H1 (cell line): ENCODE data around the gene NLRP6. TPM values are rescaled to one million over a fixed set of nuclear protein-coding genes. Genes with fewer than 3 reads are reported as not detected.

Experiments
- CTCF ChIA-PET: fragments of 300-600 bp; sonication (Branson Sonifier 250); formaldehyde crosslinking; loops from one replicate; lab custom pipeline; 2021; ENCODE audit not compliant: partially characterized antibody; lab: Charles Lee
- POLR2A ChIA-PET: fragments of 300-600 bp; sonication (Branson Sonifier 250); formaldehyde crosslinking; loops from one replicate; lab custom pipeline; 2021; ENCODE audit warnings: inconsistent platforms; ENCODE audit not compliant: partially characterized antibody; lab: Charles Lee
- DNase-seq, 2 experiments: peaks; one replicate each; pipeline versions ENCODE4 v3.0.0 to v3.0.0-alpha.2; 2010 to 2022; ENCODE audit warnings: low spot score in 2 of 2, low read depth in 1 of 2, mixed read lengths in 1 of 2
- FAIRE-seq: peaks from 2 replicates; lab custom pipeline; 2011; peaks lifted over from hg19 to GRCh38; lab: Jason Lieb, UNC
- H2AFZ ChIP-seq: 2 replicates; pipeline ENCODE4 v1.8.1; 2012; ENCODE audit warnings: low read length, inconsistent platforms
- H2AK5ac ChIP-seq: 2 replicates; pipeline ENCODE4 v1.6.1; 2013; ENCODE audit warnings: low read depth, low read length
- H2BK120ac ChIP-seq: replicated peaks from 2 replicates; pipeline ENCODE3; 2013; ENCODE audit warnings: low read depth, low read length, inconsistent platforms
- H2BK12ac ChIP-seq: 2 replicates; pipeline ENCODE4 v1.6.1; 2013; ENCODE audit warnings: low read depth, low read length
- H2BK15ac ChIP-seq: 2 replicates; pipeline ENCODE4 v1.6.1; 2013; ENCODE audit warnings: low read length
- H2BK20ac ChIP-seq: 2 replicates; pipeline ENCODE4 v1.6.1; 2013; ENCODE audit warnings: low read length
- H2BK5ac ChIP-seq: 2 replicates; pipeline ENCODE4 v1.6.1; 2013; ENCODE audit warnings: low read depth, low read length
- H3K14ac ChIP-seq: 2 replicates; pipeline ENCODE4 v1.6.1; 2013; ENCODE audit warnings: inconsistent platforms; ENCODE audit not compliant: insufficient read length
- H3K18ac ChIP-seq: 2 replicates; pipeline ENCODE4 v1.6.1; 2013; ENCODE audit warnings: low read length; ENCODE audit errors: extremely low read depth
- H3K23ac ChIP-seq: 2 replicates; pipeline ENCODE4 v1.6.1; 2013; ENCODE audit warnings: inconsistent platforms; ENCODE audit not compliant: insufficient read length
- H3K23me2 ChIP-seq: 2 replicates; pipeline ENCODE4 v1.6.1; 2013; ENCODE audit warnings: low read depth, low read length
- H3K27ac ChIP-seq: 2 replicates; pipeline ENCODE4 v1.6.1; 2011; ENCODE audit warnings: low read depth, low read length, inconsistent platforms
- H3K27me3 ChIP-seq, 4 experiments: replicated peaks in 1 of 4; 1 replicate in 1 of 4; 2 replicates in 3 of 4; pipeline versions ENCODE4 v1.6.1 to v1.8.1; 2011 to 2013; ENCODE audit warnings: low read length in 3 of 4, mild to moderate bottlenecking in 3 of 4, inconsistent platforms in 2 of 4, mixed read lengths in 2 of 4, moderate library complexity in 1 of 4; ENCODE audit not compliant: control insufficient read depth in 3 of 4, insufficient read depth in 3 of 4; ENCODE audit errors: extremely low read depth in 1 of 4
- H3K36me3 ChIP-seq, 4 experiments: 2 replicates each; pipeline versions ENCODE4 v1.6.1 to v1.8.1; 2011 to 2013; ENCODE audit warnings: mild to moderate bottlenecking in 4 of 4, low read length in 3 of 4, moderate library complexity in 2 of 4, control low read depth in 1 of 4, inconsistent platforms in 1 of 4; ENCODE audit not compliant: insufficient read depth in 4 of 4, control insufficient read depth in 2 of 4
- H3K4ac ChIP-seq: replicated peaks from 2 replicates; pipeline ENCODE3; 2013; ENCODE audit warnings: low read length, low read depth, mixed read lengths, inconsistent platforms; ENCODE audit not compliant: insufficient read length
- H3K4me1 ChIP-seq, 4 experiments: replicated peaks in 1 of 4; 1 replicate in 1 of 4; 2 replicates in 3 of 4; pipeline versions ENCODE4 v1.6.1 to v1.8.1; 2011 to 2013; ENCODE audit warnings: low read length in 3 of 4, inconsistent platforms in 2 of 4, mixed read lengths in 1 of 4; ENCODE audit not compliant: insufficient read depth in 4 of 4, control insufficient read depth in 3 of 4
- H3K4me2 ChIP-seq, 2 experiments: 2 replicates each; pipeline versions ENCODE4 v1.6.1 to v1.8.1; 2011 to 2013; ENCODE audit warnings: low read depth in 2 of 2, low read length in 2 of 2, control low read depth in 1 of 2, inconsistent platforms in 1 of 2, mild to moderate bottlenecking in 1 of 2; ENCODE audit not compliant: insufficient read depth in 1 of 2
- H3K4me3 ChIP-seq, 4 experiments: fragments of 200-600, 300-600 bp in 1 of 4; sonication (generic), shearing (Covaris generic), sonication (Bioruptor Twin) in 1 of 4; 2 replicates each; pipeline versions ENCODE4 v1.5.1 to v1.8.1; 2011 to 2016; ENCODE audit warnings: low read length in 4 of 4, low read depth in 3 of 4, control low read depth in 2 of 4, inconsistent platforms in 2 of 4, mild to moderate bottlenecking in 2 of 4, mixed read lengths in 1 of 4, moderate library complexity in 1 of 4; ENCODE audit not compliant: insufficient read depth in 2 of 4; ENCODE audit errors: extremely low read depth in 1 of 4
- H3K56ac ChIP-seq: replicated peaks from 2 replicates; pipeline ENCODE3; 2013; ENCODE audit warnings: low read depth, mild to moderate bottlenecking, mixed read lengths, low read length, inconsistent platforms; ENCODE audit not compliant: insufficient read length
- H3K79me1 ChIP-seq: 2 replicates; pipeline ENCODE4 v1.6.1; 2013; ENCODE audit warnings: low read depth, low read length, control low read depth
- H3K79me2 ChIP-seq, 2 experiments: 2 replicates each; pipeline versions ENCODE4 v1.6.1 to v1.8.1; 2012 to 2013; ENCODE audit warnings: low read length in 2 of 2, mild to moderate bottlenecking in 2 of 2, inconsistent platforms in 1 of 2; ENCODE audit not compliant: insufficient read depth in 2 of 2, control insufficient read depth in 1 of 2
- H3K9ac ChIP-seq, 4 experiments: replicated peaks in 1 of 4; 1 replicate in 1 of 4; 2 replicates in 3 of 4; pipeline versions ENCODE4 v1.6.1 to v1.8.1; 2011 to 2013; ENCODE audit warnings: low read depth in 3 of 4, low read length in 3 of 4, control low read depth in 2 of 4, mild to moderate bottlenecking in 2 of 4, moderate library complexity in 2 of 4, inconsistent platforms in 1 of 4; ENCODE audit errors: extremely low read depth in 1 of 4
- H3K9me3 ChIP-seq, 2 experiments: 2 replicates each; pipeline versions ENCODE4 v1.6.1 to v1.8.1; 2012 to 2013; ENCODE audit warnings: mild to moderate bottlenecking in 2 of 2, moderate library complexity in 2 of 2, control low read depth in 1 of 2, inconsistent platforms in 1 of 2, low read depth in 1 of 2, low read length in 1 of 2, mixed read lengths in 1 of 2; ENCODE audit not compliant: insufficient read depth in 2 of 2
- H4K20me1 ChIP-seq, 2 experiments: replicated peaks in 1 of 2; 2 replicates each; pipeline versions ENCODE3 to v1.8.1; 2011 to 2013; ENCODE audit warnings: inconsistent platforms in 2 of 2, low read length in 2 of 2, mild to moderate bottlenecking in 1 of 2; ENCODE audit not compliant: insufficient read depth in 2 of 2, control insufficient read depth in 1 of 2
- H4K5ac ChIP-seq: 2 replicates; pipeline ENCODE4 v1.6.1; 2013; ENCODE audit warnings: low read length, low read depth, mixed read lengths, inconsistent platforms; ENCODE audit not compliant: insufficient read length
- H4K8ac ChIP-seq: 2 replicates; pipeline ENCODE4 v1.8.0; 2013; ENCODE audit warnings: mild to moderate bottlenecking, moderate library complexity, low read length, inconsistent platforms; ENCODE audit not compliant: insufficient read depth; ENCODE audit errors: extremely low read depth
- H4K91ac ChIP-seq: replicated peaks from 2 replicates; pipeline ENCODE3; 2013; ENCODE audit warnings: low read length, mixed read lengths, inconsistent platforms; ENCODE audit not compliant: insufficient read length
- RBBP5 ChIP-seq: IDR thresholded peaks from 2 replicates; pipeline ENCODE4 v1.7.1; 2012; ENCODE audit warnings: low read depth, mild to moderate bottlenecking, inconsistent platforms, low read length, moderate library complexity, borderline replicate concordance
- TCF12 ChIP-seq: IDR thresholded peaks from 2 replicates; pipeline ENCODE4 v1.6.1; 2011; ENCODE audit warnings: low read depth, mild to moderate bottlenecking, low read length
- WGBS, 2 experiments: shearing (Covaris generic) in 1 of 2; methylation state at CpG; one replicate each; pipeline versions ENCODE4 v1.1.6 to v1.1.7; 2013 to 2015; ENCODE audit warnings: low lambda C conversion rate in 2 of 2, mixed read lengths in 2 of 2, inconsistent platforms in 1 of 2, low coverage in 1 of 2, missing lambda C conversion rate in 1 of 2; ENCODE audit not compliant: insufficient replicate concordance in 2 of 2, insufficient coverage in 1 of 2, insufficient read length in 1 of 2; ENCODE audit errors: extremely low coverage in 1 of 2, missing lambda C conversion rate in 1 of 2; 5-methylcytosine and 5-hydroxymethylcytosine counted together
- polyA plus RNA-seq, 7 experiments: library from polyadenylated mRNA; depleted of rRNA in 3 of 7; stranded (reverse) in 5 of 7; unstranded in 2 of 7; fragments of >200 nt in 5 of 7; fragments of 200-250 nt in 2 of 7; gene quantifications; 1 replicate in 5 of 7; 2 replicates in 1 of 7; 4 replicates in 1 of 7; pipeline versions ENCODE4 v1.2.1 to v1.2.3, GENCODE V29; 2011 to 2013; ENCODE audit warnings: missing spikeins in 2 of 7, mixed read lengths in 2 of 7
- total RNA-seq: library from RNA; stranded (reverse); fragmentation: NEBNext Ultra II Directional; extraction: Animal tissue kit (Norgen Biotek cat#: 25700); gene quantifications from 2 replicates; pipeline ENCODE4 v1.2.1, GENCODE V29; 2021
- TF ChIP-seq, protein P1 (sequence below): IDR thresholded peaks from 2 replicates; pipeline ENCODE4 v1.6.1; 2012; ENCODE audit warnings: inconsistent platforms
- TF ChIP-seq, protein P2 (sequence below): IDR thresholded peaks from 2 replicates; pipeline ENCODE4 v1.6.1; 2012; ENCODE audit warnings: low read length, inconsistent platforms

NLRP6 gene
- total and polyA plus RNA-seq, 2 of the 8 experiments (the other 6 are each of a cell fraction or from before 2014, with no cell fraction given), result not detected

DNA sequence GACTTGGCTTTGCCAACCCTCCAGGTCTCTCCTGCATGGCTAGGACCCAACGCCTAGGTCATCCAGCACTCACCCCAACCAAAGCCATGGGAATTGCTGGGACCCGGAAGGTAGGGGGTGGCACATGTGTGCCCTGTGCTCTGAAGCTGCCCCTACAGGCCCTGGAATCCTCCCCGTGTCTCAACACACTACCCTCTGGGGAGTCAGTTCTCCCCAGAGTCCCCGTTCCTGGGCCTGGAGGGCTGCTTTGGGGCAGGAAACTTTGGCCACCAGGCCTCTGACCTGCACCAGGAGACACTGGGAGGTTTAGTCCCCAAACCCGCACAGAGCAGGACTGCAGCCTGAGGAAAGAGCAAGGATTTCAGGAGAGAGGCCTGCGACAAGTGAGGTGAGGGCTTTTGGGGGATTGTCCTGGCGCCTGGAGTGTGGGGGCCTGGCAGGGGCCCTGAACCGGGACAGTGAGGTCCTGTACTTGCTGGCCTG, 35.1 kb downstream of the NLRP6 start:
- Histone ChIP-seq H3K4me2 (peak overlapping the region; percentile 75 to 89), H4K5ac (peak overlapping the region; percentile 68), H4K8ac (no peak overlapping the region), H2AFZ (no peak overlapping the region), H3K4me3 (peak overlapping the region in 3 of 4 experiments; percentile 71 to 94 (median 90); a peak in 7 of 8 replicates), H4K91ac (peak overlapping the region; percentile 63), H2BK120ac (peak overlapping the region; percentile 91), H3K79me2 (peaks cover 0 to 21% of the 10 kb centered on the region in 2 experiments; a peak in 2 of 4 replicates), H3K56ac (peak overlapping the region; percentile 49), H3K23me2 (peaks cover 18% of the 10 kb centered on the region; the same call in 1 of the 2 replicates), H2BK5ac (peak overlapping the region; percentile 96; the same call in 1 of the 2 replicates), H2BK15ac (peak overlapping the region; percentile 83; the same call in 1 of the 2 replicates), H3K14ac (no peak overlapping the region), H3K27me3 (no peaks in the 10 kb centered on the region), H3K27ac (peak overlapping the region; percentile 29; the same call in 1 of the 2 replicates), H3K9me3 (no peaks in the 10 kb centered on the region), H3K4me1 (peaks cover 9 to 44% (median 32%) of the 10 kb centered on the region in 4 experiments), H4K20me1 (peaks cover 0 to 5% of the 10 kb centered on the region in 2 experiments), H2BK20ac (peak overlapping the region; percentile 95; the same call in 1 of the 2 replicates), H2BK12ac (peak overlapping the region; percentile 84; the same call in 1 of the 2 replicates), H3K18ac (peak overlapping the region; percentile 91), H2AK5ac (peak overlapping the region; percentile 57; the same call in 1 of the 2 replicates), H3K4ac (peak overlapping the region; percentile 95), H3K23ac (no peak overlapping the region), H3K79me1 (no peaks in the 10 kb centered on the region), H3K36me3 (peaks cover 0 to 4% (median 0%) of the 10 kb centered on the region in 4 experiments; a peak in 1 of 8 replicates), H3K9ac (peak overlapping the region in 3 of 4 experiments; percentile 16 to 29 (median 19); a peak in 3 of 7 replicates)
- ChIA-PET CTCF (interaction anchor here (1.1 to 1.9 kb wide), 2 partner anchors 40 to 42 kb away, joined by 6 read pairs; no protein-coding TSS in a partner anchor), POLR2A (interaction anchor here (1.2 to 1.8 kb wide), 3 partner anchors 15 to 56 kb away, joined by 3 to 4 read pairs (median 3); partner anchors contain the start of gene B4GALNT4)
- WGBS, 2 experiments, result 35% methylated on average over 8 of the region's 8 CpGs; no CpG with 5 or more reads in 1 of the 2 experiments
- FAIRE-seq (no peak), DNase-seq (peak in 1 of 2 experiments; percentile 68)
- TF ChIP-seq RBBP5 (0 out of 2 replicates have a peak, but pooled peaks have one; percentile 37), TCF12 (no peak)
- TF ChIP-seq, protein P1, sequence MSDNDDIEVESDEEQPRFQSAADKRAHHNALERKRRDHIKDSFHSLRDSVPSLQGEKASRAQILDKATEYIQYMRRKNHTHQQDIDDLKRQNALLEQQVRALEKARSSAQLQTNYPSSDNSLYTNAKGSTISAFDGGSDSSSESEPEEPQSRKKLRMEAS, result no peak
- TF ChIP-seq, protein P2, sequence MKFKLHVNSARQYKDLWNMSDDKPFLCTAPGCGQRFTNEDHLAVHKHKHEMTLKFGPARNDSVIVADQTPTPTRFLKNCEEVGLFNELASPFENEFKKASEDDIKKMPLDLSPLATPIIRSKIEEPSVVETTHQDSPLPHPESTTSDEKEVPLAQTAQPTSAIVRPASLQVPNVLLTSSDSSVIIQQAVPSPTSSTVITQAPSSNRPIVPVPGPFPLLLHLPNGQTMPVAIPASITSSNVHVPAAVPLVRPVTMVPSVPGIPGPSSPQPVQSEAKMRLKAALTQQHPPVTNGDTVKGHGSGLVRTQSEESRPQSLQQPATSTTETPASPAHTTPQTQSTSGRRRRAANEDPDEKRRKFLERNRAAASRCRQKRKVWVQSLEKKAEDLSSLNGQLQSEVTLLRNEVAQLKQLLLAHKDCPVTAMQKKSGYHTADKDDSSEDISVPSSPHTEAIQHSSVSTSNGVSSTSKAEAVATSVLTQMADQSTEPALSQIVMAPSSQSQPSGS, result no peak
